Measurements from ENCODE around the gene TMTC4.
"Not testable (repeated sequence)": the region's sequence is repeated elsewhere in the genome, so short reads cannot be mapped to it uniquely, and the experiment has no call there.

DNA sequence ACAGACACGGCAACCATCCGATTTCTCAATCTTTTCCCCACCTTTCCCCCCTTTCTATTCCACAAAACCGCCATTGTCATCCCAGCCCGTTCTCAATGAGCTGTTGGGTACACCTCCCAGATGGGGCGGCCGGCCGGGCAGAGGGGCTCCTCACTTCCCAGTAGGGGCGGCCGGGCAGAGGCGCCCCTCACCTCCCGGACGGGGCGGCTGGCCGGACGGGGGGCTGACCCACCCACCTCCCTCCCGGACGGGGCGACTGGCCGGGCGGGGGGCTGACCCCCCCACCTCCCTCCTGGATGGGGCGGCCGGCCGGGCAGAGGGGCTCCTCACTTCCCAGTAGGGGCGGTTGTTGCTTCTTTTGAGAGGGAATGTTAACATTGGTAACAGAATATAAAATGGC lies 55.7 kb downstream of the TMTC4 start:
- TF ChIP-seq CTCF, POLR2A (IDR thresholded peaks at IDR 0.05): not testable (repeated sequence)
